Liver (tissue), 3 donors: Measurements from ENCODE around the gene TBC1D24.

Experiments used
- FOXA1 ChIP-seq: IDR thresholded peaks from 2 replicates; pipeline ENCODE4 v1.6.1; 2016; ENCODE audit warnings: antibody characterized with exemption
- RAD21 ChIP-seq, 2 donors: IDR thresholded peaks; 2 replicates each; pipeline ENCODE4 v1.6.1; 2016; ENCODE audit warnings: antibody characterized with exemption in 2 of 2, mild to moderate bottlenecking in 2 of 2
- RXRA ChIP-seq, 2 donors: IDR thresholded peaks; 2 replicates each; pipeline ENCODE4 v1.6.1; 2017 to 2018; ENCODE audit warnings: antibody characterized with exemption in 2 of 2, mild to moderate bottlenecking in 1 of 2
- YY1 ChIP-seq: IDR thresholded peaks from 2 replicates; pipeline ENCODE4 v1.6.1; 2016; ENCODE audit warnings: antibody characterized with exemption, mild to moderate bottlenecking
- TF ChIP-seq, protein P1 (sequence below): fragments of 150-350 bp; IDR thresholded peaks from 2 replicates; pipeline ENCODE4 v1.5.1; 2017; ENCODE audit warnings: improper control_type of control experiment, low read depth, low read length; ENCODE audit not compliant: missing input control
- TF ChIP-seq, protein P2 (sequence below): IDR thresholded peaks from 2 replicates; pipeline ENCODE4 v1.6.1; 2016; ENCODE audit warnings: antibody characterized with exemption
- TF ChIP-seq, protein P3 (sequence below): IDR thresholded peaks from 2 replicates; pipeline ENCODE4 v1.6.1; 2016; ENCODE audit warnings: antibody characterized with exemption, mild to moderate bottlenecking
- donor health status: healthy.
- donor health status: healthy.

DNA sequence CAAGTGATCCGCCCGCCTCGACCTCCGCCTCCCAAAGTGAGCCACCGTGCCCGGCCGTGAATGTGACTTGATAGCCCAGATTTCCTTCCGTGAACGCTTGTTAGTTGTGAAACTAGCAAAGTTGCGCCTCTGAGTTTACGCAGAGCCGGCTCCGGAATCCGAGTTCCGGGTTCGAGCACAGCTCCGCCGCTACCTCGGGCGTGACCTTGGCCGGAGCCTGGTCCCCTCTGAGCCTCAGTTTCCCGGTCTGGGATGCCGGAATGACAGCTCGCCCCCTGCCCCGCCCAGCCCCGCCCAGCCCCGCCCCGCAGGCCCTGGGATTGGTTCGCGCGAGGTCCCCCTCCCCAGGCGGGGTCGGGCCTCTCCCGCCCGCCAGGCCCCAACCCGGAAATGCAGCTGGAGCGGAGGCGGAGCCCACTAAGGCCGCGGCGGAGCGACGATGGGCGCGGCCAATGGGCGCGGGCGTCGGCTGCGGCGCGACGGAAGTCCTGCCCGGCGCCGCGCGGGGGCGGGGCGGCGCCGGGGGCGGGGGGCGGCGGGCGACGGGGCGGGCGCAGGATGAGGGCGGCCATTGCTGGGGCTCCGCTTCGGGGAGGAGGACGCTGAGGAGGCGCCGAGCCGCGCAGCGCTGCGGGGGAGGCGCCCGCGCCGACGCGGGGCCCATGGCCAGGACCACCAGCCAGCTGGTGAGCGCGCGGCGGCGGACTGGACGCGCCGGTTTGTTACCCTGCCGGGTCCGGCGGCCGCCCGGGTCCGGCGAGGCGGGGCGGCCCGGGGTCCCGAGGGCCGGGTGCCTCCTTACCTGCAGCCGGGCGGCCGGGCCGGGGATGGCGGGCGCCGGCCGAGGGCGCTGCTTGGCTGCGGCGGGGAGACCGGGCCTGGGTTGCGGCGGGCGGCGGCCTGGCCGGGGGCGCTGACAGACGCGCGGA lies 62.8 kb downstream of the TBC1D24 start, which contains the start of gene PDPK1:
- TF ChIP-seq, protein P1, sequence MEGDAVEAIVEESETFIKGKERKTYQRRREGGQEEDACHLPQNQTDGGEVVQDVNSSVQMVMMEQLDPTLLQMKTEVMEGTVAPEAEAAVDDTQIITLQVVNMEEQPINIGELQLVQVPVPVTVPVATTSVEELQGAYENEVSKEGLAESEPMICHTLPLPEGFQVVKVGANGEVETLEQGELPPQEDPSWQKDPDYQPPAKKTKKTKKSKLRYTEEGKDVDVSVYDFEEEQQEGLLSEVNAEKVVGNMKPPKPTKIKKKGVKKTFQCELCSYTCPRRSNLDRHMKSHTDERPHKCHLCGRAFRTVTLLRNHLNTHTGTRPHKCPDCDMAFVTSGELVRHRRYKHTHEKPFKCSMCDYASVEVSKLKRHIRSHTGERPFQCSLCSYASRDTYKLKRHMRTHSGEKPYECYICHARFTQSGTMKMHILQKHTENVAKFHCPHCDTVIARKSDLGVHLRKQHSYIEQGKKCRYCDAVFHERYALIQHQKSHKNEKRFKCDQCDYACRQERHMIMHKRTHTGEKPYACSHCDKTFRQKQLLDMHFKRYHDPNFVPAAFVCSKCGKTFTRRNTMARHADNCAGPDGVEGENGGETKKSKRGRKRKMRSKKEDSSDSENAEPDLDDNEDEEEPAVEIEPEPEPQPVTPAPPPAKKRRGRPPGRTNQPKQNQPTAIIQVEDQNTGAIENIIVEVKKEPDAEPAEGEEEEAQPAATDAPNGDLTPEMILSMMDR: no peak
- TF ChIP-seq FOXA1: no peak
- TF ChIP-seq YY1: no peak
- TF ChIP-seq RXRA (IDR thresholded peaks at IDR 0.05): peak in 1 of 2 donors; percentile 26
- no peak for TF ChIP-seq RAD21 (IDR thresholded peaks at IDR 0.05)
- TF ChIP-seq, protein P2, sequence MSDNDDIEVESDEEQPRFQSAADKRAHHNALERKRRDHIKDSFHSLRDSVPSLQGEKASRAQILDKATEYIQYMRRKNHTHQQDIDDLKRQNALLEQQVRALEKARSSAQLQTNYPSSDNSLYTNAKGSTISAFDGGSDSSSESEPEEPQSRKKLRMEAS: no peak
- TF ChIP-seq, protein P3, sequence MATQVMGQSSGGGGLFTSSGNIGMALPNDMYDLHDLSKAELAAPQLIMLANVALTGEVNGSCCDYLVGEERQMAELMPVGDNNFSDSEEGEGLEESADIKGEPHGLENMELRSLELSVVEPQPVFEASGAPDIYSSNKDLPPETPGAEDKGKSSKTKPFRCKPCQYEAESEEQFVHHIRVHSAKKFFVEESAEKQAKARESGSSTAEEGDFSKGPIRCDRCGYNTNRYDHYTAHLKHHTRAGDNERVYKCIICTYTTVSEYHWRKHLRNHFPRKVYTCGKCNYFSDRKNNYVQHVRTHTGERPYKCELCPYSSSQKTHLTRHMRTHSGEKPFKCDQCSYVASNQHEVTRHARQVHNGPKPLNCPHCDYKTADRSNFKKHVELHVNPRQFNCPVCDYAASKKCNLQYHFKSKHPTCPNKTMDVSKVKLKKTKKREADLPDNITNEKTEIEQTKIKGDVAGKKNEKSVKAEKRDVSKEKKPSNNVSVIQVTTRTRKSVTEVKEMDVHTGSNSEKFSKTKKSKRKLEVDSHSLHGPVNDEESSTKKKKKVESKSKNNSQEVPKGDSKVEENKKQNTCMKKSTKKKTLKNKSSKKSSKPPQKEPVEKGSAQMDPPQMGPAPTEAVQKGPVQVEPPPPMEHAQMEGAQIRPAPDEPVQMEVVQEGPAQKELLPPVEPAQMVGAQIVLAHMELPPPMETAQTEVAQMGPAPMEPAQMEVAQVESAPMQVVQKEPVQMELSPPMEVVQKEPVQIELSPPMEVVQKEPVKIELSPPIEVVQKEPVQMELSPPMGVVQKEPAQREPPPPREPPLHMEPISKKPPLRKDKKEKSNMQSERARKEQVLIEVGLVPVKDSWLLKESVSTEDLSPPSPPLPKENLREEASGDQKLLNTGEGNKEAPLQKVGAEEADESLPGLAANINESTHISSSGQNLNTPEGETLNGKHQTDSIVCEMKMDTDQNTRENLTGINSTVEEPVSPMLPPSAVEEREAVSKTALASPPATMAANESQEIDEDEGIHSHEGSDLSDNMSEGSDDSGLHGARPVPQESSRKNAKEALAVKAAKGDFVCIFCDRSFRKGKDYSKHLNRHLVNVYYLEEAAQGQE: no peak
